ENCODE results near the gene SNRNP27.
"Not testable (repeated sequence)": the region's sequence is repeated elsewhere in the genome, so short reads cannot be mapped to it uniquely, and the experiment has no call there.

SNRNP27 gene

GRCh38 chr2:69945441-69945840 is 51.7 kb downstream of the SNRNP27 start:
- DNase-seq (ENCODE audit: low read depth in 4 of 4, low spot score in 1 of 4) = no peak

GRCh38 chr2:69945941-69946340 is 52.2 kb downstream of the SNRNP27 start:
- DNase-seq (ENCODE audit: low read depth in 4 of 4, low spot score in 1 of 4) = no peak

GRCh38 chr2:69946351-69947324 is 52.9 kb downstream of the SNRNP27 start:
- DNase-seq (ENCODE audit: low read depth in 4 of 4, low spot score in 1 of 4) = peak in 2 of 4 experiments; percentile 15 to 16

GRCh38 chr2:69947325-69947931 is 53.7 kb downstream of the SNRNP27 start:
- DNase-seq (ENCODE audit: low read depth in 4 of 4, low spot score in 1 of 4) = no peak

GRCh38 chr2:69948032-69948962 is 54.5 kb downstream of the SNRNP27 start:
- DNase-seq (ENCODE audit: low read depth in 4 of 4, low spot score in 1 of 4) = no peak

- DNase-seq (ENCODE audit: low read depth in 4 of 4, low spot score in 1 of 4) = no peak
These were observed 55.3 kb downstream of the SNRNP27 start for GRCh38 chr2:69948963-69949645.

GRCh38 chr2:69950241-69950640 is 56.5 kb downstream of the SNRNP27 start:
- DNase-seq (ENCODE audit: low read depth in 4 of 4, low spot score in 1 of 4) = no peak

- not testable (repeated sequence) for DNase-seq (ENCODE audit: low read depth in 4 of 4, low spot score in 1 of 4)
These were observed 56.9 kb downstream of the SNRNP27 start for GRCh38 chr2:69950671-69951070.

GRCh38 chr2:69952336-69953115 is 58.8 kb downstream of the SNRNP27 start:
- DNase-seq (ENCODE audit: low read depth in 4 of 4, low spot score in 1 of 4) = no peak

- DNase-seq (ENCODE audit: low read depth in 4 of 4, low spot score in 1 of 4) = no peak
These were observed 60.3 kb downstream of the SNRNP27 start for GRCh38 chr2:69954084-69954483.
